Measurements from ENCODE around the gene KRT80. TPM values are rescaled to one million over a fixed set of nuclear protein-coding genes. Genes with fewer than 3 reads are reported as not detected.

Gene KRT80
- total and polyA plus RNA-seq, 7 donors: 0.11 to 14.0 (median 0.44) TPM

DNA sequence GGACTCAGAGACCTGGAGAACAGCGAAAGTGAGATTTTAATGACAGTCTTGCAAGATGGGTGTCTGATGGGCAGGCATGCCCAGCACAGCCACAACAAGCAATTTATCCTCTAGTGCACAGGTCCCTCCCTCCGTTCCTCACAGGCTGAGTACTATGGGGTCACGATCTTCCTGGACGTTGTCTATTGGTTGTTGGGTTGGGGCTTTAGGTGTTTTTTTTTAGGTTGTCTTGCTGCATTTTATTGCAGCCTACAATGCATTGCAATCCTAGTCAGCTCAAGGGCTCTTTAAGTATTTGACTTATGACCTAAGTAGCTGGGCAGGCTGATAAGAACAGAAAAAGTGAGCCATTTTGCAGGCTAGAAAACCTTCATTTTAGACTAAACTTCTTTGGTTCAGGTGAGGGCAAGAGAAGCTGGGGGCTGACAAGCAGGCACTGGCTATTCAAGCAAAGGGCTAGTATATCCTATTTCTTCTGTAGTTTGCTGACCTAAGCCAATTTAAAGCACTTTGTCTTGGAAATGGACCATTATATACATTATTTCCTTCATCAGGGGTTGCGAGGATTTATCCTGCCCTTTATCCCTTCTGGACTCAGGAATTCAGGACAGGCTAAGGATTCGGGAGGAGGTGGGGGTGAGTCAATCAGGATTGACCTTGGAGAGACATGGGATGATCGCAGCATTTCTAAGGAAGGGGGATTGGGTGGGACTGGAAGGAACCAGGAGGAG lies 47.3 kb upstream of the KRT80 start:
- H3K4me3 ChIP-seq: no peak overlapping the region
- ATAC-seq: no peak
- H3K27me3 ChIP-seq (ENCODE audit: insufficient read depth in 3 of 3, low read length in 2 of 3): peaks cover 0 to 8% (median 5%) of the 10 kb centered on the region in 3 donors
- intact Hi-C loops (cut with DNase I): no loop called here
- H3K27ac ChIP-seq: no peak overlapping the region
- no peak for DNase-seq
- no peak for TF ChIP-seq CTCF (IDR thresholded peaks at IDR 0.05)
- H3K9me3 ChIP-seq: no peaks in the 10 kb centered on the region
- peaks cover 8% of the 10 kb centered on the region for H3K4me1 ChIP-seq
- H3K36me3 ChIP-seq (ENCODE audit: insufficient read depth in 1 of 2, low read depth in 1 of 2): no peaks in the 10 kb centered on the region
- 90 to 95% (median 91%) methylated on average over 7 of the region's 7 CpGs for WGBS, 3 donors

DNA sequence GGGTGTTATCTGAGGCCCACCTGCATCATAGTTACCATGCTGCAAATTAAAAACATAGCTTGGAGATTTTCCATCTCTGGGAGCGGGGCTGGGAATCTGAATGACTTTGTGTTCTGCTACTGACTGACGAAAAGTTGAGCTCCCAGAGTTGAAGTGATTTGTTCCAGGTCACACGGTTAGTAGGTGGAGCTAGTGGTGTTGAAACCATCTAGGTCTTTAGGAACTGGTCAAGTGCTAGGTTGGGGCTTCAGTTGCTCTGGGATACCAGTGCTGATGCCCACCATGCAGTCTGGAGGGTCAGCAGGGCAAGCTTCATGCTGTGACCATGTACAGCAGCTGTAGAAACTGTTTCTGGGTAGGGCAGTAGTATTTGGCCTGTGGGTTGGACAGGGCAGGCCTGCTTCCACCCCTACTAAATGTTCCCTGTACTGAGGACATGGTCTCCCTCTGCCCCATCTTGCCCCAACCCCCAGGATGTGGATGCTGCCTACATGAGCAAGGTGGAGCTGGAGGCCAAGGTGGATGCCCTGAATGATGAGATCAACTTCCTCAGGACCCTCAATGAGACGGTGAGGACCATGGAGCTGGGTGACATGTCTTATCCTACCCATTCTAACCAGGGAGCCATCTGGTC lies 46.5 kb upstream of the KRT80 start:
- H3K36me3 ChIP-seq (ENCODE audit: insufficient read depth in 1 of 2, low read depth in 1 of 2): no peaks in the 10 kb centered on the region
- ATAC-seq (no peak), DNase-seq (no peak)
- intact Hi-C loops (cut with DNase I): no loop called here
- peaks cover under 1% of the 10 kb centered on the region for H3K4me1 ChIP-seq
- H3K9me3 ChIP-seq: no peaks in the 10 kb centered on the region
- H3K27ac ChIP-seq: no peak overlapping the region
- WGBS, 3 donors: 86 to 90% (median 89%) methylated on average over 4 of the region's 4 CpGs
- TF ChIP-seq CTCF (IDR thresholded peaks at IDR 0.05): no peak
- H3K4me3 ChIP-seq: no peak overlapping the region
- H3K27me3 ChIP-seq (ENCODE audit: insufficient read depth in 3 of 3, low read length in 2 of 3): peaks cover 0 to 16% (median 10%) of the 10 kb centered on the region in 3 donors

DNA sequence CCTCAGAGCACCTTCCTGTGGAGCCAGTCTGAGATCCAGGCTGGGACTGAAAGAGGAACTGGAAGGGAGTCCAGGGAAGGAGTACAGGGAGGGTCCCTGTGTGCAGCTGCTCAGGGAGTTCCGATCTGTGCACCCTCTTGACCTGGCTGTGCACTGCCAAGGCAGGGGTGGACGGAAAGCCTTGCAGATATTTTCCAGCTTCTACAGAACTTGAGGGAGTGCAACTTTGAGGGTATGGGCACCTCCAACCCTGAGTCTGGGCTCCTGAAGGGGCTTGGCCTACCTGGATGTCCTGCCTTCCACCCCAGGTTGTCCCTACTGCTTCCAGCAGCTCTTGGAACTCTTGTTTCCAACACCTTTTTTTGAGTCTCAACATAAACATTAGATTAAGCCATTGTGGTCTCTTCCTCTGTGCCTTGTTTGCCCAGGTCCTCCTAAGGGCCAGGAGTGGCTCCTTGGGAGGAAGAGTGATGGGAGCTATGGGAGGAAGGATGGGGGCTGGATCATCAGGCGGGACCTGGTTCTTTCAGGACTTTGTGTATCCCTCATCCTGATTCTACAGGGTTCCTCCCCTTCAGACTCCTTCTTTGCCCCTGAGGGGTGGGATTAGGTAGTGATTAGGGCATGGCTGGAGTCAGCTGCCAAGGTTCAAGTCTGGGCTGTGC lies 44.7 kb upstream of the KRT80 start:
- ATAC-seq: no peak
- Histone ChIP-seq H3K27me3 (ENCODE audit: insufficient read depth in 3 of 3, low read length in 2 of 3) (peaks cover 0 to 33% (median 17%) of the 10 kb centered on the region in 3 donors), H3K27ac (no peak overlapping the region), H3K4me1 (no peaks in the 10 kb centered on the region), H3K9me3 (no peaks in the 10 kb centered on the region), H3K4me3 (no peak overlapping the region), H3K36me3 (ENCODE audit: insufficient read depth in 1 of 2, low read depth in 1 of 2) (no peaks in the 10 kb centered on the region)
- 90 to 95% (median 92%) methylated on average over 3 of the region's 3 CpGs for WGBS, 3 donors
- TF ChIP-seq CTCF (IDR thresholded peaks at IDR 0.05): no peak
- DNase-seq: no peak
- intact Hi-C loops (cut with DNase I): no loop called here

- H3K27me3 ChIP-seq (ENCODE audit: insufficient read depth in 3 of 3, low read length in 2 of 3): peaks cover 0 to 38% (median 17%) of the 10 kb centered on the region in 3 donors
- WGBS, 3 donors: 87 to 94% (median 92%) methylated on average over 4 of the region's 4 CpGs
- H3K27ac ChIP-seq: no peak overlapping the region
- ATAC-seq: no peak
- H3K36me3 ChIP-seq (ENCODE audit: insufficient read depth in 1 of 2, low read depth in 1 of 2): no peaks in the 10 kb centered on the region
- intact Hi-C loops (cut with DNase I): no loop called here
- no peak overlapping the region for H3K4me3 ChIP-seq
- TF ChIP-seq CTCF (IDR thresholded peaks at IDR 0.05): no peak
- no peak for DNase-seq
- no peaks in the 10 kb centered on the region for H3K4me1 ChIP-seq
- H3K9me3 ChIP-seq: no peaks in the 10 kb centered on the region
Observed at GRCh38 chr12:52235822-52236361, 44.1 kb upstream of the KRT80 start.

Data from psoas muscle (tissue), 8 donors.